ENCODE measurements around the gene ITGA11.

ITGA11 gene

DNA sequence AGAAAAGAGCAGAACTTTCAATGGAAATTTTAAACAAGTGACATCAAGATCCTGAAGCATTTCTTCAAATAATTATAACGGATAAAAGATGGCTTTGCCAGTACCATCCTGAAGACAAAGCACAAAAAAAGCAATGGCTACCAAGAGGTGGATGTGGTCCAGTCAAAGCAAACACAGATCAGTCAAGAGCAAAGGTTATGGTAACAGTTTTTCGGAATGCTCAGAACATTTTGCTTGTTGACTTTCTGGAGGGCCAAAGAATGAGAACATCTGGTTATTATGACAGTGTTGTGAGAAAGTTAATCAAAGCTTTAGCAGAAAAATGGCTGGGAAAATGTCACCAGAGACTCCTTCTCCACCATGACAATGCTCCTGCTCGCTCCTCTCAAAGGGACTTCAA, 122.9 kb downstream of the ITGA11 start:
- Mint-ChIP-seq H3K36me3 (ENCODE audit: low read depth) (no peaks in the 10 kb centered on the region), H3K27ac (no peak overlapping the region), H3K4me3 (no peak overlapping the region), H3K27me3 (ENCODE audit: low read depth) (peaks cover 5% of the 10 kb centered on the region), H3K9me3 (no peaks in the 10 kb centered on the region), H3K4me1 (ENCODE audit: low read depth) (peaks cover 10% of the 10 kb centered on the region)

- Mint-ChIP-seq H3K27ac (no peak overlapping the region), H3K9me3 (no peaks in the 10 kb centered on the region), H3K27me3 (ENCODE audit: low read depth) (peaks cover 5% of the 10 kb centered on the region), H3K36me3 (ENCODE audit: low read depth) (no peaks in the 10 kb centered on the region), H3K4me1 (ENCODE audit: low read depth) (peaks cover 10% of the 10 kb centered on the region), H3K4me3 (no peak overlapping the region)
Measured at GRCh38 chr15:68307131-68307928, 124.6 kb downstream of the ITGA11 start.

DNA sequence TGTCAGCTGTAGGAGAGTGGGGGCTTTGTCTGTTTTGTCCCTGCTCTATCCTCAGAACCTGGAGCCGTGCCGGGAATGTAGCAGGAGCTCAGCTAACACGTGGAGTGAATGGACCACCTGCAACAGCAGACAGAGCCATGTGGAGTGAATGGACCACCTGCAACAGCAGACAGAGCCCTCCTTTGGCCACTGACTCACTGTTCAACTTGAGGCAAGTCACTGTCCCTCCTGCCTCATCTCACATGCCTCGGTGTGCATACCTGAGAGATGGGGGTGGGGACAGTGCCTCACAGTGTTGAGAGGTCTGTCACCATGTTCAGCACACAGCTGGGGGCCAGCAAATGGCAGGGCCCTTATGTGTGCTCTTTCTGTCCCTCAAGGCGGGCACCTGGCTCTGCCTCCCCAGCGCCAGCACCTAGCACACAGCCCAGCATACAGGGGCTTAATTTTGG, 126.5 kb downstream of the ITGA11 start:
- Mint-ChIP-seq H3K9me3 (no peaks in the 10 kb centered on the region), H3K27me3 (ENCODE audit: low read depth) (peaks cover 5% of the 10 kb centered on the region), H3K27ac (no peak overlapping the region), H3K4me3 (no peak overlapping the region), H3K36me3 (ENCODE audit: low read depth) (no peaks in the 10 kb centered on the region), H3K4me1 (ENCODE audit: low read depth) (peaks cover 14% of the 10 kb centered on the region)

- no peaks in the 10 kb centered on the region for H3K9me3 Mint-ChIP-seq
- peaks cover 5% of the 10 kb centered on the region for H3K27me3 Mint-ChIP-seq (ENCODE audit: low read depth)
- H3K27ac Mint-ChIP-seq, result no peak overlapping the region
- no peak overlapping the region for H3K4me3 Mint-ChIP-seq
- H3K36me3 Mint-ChIP-seq (ENCODE audit: low read depth), result no peaks in the 10 kb centered on the region
- peaks cover 14% of the 10 kb centered on the region for H3K4me1 Mint-ChIP-seq (ENCODE audit: low read depth)
Measured at GRCh38 chr15:68304589-68305337, 127.2 kb downstream of the ITGA11 start.

DNA sequence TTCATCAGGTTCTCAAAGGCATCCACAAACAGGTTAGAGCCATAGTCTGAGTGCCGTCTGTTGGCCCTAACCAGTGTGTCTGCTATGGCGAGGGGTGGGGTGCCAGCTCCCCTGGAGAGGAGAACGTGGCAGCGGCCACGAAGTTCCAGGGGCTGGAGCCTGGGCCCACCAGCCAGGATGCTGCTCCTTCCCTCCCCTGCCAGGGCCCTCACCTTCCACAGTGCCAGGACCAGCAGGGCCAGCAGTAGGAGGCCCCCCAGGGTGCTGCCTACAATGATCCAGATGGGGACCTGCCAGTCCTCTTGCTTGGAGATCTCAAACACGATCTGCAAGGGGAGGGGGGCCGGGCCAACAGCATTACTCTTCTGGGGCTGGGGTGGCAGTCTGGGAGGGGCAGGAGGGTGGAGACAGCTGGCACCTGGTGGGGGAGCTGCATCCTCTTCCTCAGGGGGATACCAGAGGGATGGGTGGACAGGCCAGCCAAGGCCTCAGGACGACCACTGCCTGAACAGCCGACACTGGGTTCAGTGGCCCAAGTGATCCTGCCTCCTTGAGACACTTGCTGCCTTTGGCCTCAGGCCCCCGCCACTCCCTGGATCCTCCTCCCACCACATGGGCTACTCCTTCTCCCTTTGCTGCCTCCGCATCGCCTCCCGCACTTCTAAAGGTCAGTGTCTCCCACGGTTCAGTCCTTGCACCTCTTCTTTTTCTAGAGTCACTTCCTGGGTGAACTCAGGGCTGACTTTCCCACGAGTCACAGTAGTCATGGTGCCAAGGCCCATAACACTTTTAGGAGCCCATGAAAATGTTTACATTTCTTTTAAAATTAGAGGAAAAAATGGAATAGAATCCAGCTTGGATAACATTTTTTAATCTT, 128.2 kb downstream of the ITGA11 start:
- peaks cover 5% of the 10 kb centered on the region for H3K27me3 Mint-ChIP-seq (ENCODE audit: low read depth)
- H3K36me3 Mint-ChIP-seq (ENCODE audit: low read depth), result no peaks in the 10 kb centered on the region
- no peak overlapping the region for H3K4me3 Mint-ChIP-seq
- H3K9me3 Mint-ChIP-seq, result no peaks in the 10 kb centered on the region
- H3K4me1 Mint-ChIP-seq (ENCODE audit: low read depth), result peaks cover 20% of the 10 kb centered on the region
- H3K27ac Mint-ChIP-seq, result no peak overlapping the region

- no peaks in the 10 kb centered on the region for H3K9me3 Mint-ChIP-seq
- H3K27ac Mint-ChIP-seq, result no peak overlapping the region
- no peak overlapping the region for H3K4me3 Mint-ChIP-seq
- H3K27me3 Mint-ChIP-seq (ENCODE audit: low read depth), result peaks cover 3% of the 10 kb centered on the region
- peaks cover 23% of the 10 kb centered on the region for H3K4me1 Mint-ChIP-seq (ENCODE audit: low read depth)
- H3K36me3 Mint-ChIP-seq (ENCODE audit: low read depth), result no peaks in the 10 kb centered on the region
Measured at GRCh38 chr15:68303134-68303533, 128.8 kb downstream of the ITGA11 start.

- H3K27me3 Mint-ChIP-seq (ENCODE audit: low read depth), result no peaks in the 10 kb centered on the region
- no peak overlapping the region for H3K4me3 Mint-ChIP-seq
- no peaks in the 10 kb centered on the region for H3K9me3 Mint-ChIP-seq
- H3K36me3 Mint-ChIP-seq (ENCODE audit: low read depth), result peaks cover 1% of the 10 kb centered on the region
- peaks cover 25% of the 10 kb centered on the region for H3K4me1 Mint-ChIP-seq (ENCODE audit: low read depth)
- no peak overlapping the region for H3K27ac Mint-ChIP-seq
Measured at GRCh38 chr15:68302729-68303128, 129.2 kb downstream of the ITGA11 start.

DNA sequence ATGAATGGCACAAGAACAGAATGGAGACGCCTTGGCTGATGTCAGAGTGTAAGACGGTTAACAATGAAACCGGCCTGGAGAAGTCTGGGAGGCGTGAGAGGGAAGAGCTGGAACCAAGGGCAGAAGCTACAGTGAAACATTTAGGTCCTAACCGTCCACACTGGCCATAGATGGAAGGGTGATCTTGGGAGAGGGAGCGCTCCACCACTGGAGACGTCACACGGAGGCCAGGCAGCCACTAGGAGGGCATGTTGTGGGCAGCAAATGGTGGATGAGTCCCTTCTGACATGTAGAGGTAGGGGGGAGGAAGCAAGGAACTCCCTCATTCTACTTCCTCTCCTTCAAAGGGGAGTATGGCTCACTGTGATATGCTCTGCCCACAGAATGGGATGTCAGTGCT, 130.7 kb downstream of the ITGA11 start:
- Mint-ChIP-seq H3K4me1 (ENCODE audit: low read depth) (peaks cover 21% of the 10 kb centered on the region), H3K27ac (no peak overlapping the region), H3K36me3 (ENCODE audit: low read depth) (peaks cover 6% of the 10 kb centered on the region), H3K9me3 (no peaks in the 10 kb centered on the region), H3K27me3 (ENCODE audit: low read depth) (no peaks in the 10 kb centered on the region), H3K4me3 (no peak overlapping the region)

DNA sequence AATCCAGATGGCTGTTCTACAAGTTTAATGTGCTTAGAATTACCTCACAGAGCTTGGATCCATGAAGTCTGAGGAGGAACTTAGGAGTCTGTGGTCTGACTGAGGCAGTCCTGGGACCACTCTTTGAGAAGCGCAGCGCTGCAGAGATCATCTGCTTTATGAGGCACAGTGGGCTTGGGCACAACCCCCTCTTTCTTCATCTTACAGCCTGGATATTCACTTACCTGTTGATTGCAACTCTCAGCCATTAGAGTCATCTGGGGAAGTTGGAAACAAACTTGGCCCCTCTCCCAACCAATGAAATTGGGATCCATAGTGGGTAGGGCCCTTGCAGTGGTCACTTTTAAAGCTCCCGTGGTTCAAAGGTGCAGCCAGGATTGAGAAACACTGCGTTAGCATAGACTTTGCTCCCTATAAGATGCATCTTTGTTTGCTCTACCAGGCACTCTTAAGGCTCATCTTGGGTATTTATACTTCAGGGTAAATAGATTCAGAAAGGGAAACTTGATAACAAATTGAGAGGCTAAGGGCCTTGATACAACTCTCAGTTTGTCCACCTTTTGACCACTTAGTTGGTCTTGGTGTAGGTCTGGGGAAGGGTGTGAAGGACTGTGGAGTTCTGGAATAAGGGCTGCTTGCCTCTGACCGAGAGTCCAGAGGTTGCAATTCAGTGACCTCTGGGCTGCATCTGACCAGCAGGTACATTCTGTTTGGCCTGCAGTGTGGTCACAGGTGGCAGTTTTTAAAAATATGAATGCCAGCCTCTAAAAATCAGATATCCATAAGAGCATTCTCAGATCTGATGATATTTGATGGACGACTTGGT, 131.6 kb downstream of the ITGA11 start:
- peaks cover 18% of the 10 kb centered on the region for H3K4me1 Mint-ChIP-seq (ENCODE audit: low read depth)
- H3K27ac Mint-ChIP-seq, result no peak overlapping the region
- H3K9me3 Mint-ChIP-seq, result no peaks in the 10 kb centered on the region
- no peaks in the 10 kb centered on the region for H3K27me3 Mint-ChIP-seq (ENCODE audit: low read depth)
- peaks cover 8% of the 10 kb centered on the region for H3K36me3 Mint-ChIP-seq (ENCODE audit: low read depth)
- no peak overlapping the region for H3K4me3 Mint-ChIP-seq

- no peaks in the 10 kb centered on the region for H3K27me3 Mint-ChIP-seq (ENCODE audit: low read depth)
- peak overlapping the region; percentile 73 for H3K27ac Mint-ChIP-seq
- H3K36me3 Mint-ChIP-seq (ENCODE audit: low read depth), result peaks cover 8% of the 10 kb centered on the region
- no peaks in the 10 kb centered on the region for H3K9me3 Mint-ChIP-seq
- peaks cover 18% of the 10 kb centered on the region for H3K4me1 Mint-ChIP-seq (ENCODE audit: low read depth)
- H3K4me3 Mint-ChIP-seq, result no peak overlapping the region
Measured at GRCh38 chr15:68299436-68299835, 132.5 kb downstream of the ITGA11 start.

GRCh38 chr15:68298882-68299381, 133.0 kb downstream of the ITGA11 start:
- H3K9me3 Mint-ChIP-seq, result no peaks in the 10 kb centered on the region
- no peaks in the 10 kb centered on the region for H3K27me3 Mint-ChIP-seq (ENCODE audit: low read depth)
- peak overlapping the region; percentile 73 for H3K27ac Mint-ChIP-seq
- peak overlapping the region; percentile 70 for H3K4me3 Mint-ChIP-seq
- peaks cover 16% of the 10 kb centered on the region for H3K4me1 Mint-ChIP-seq (ENCODE audit: low read depth)
- peaks cover 8% of the 10 kb centered on the region for H3K36me3 Mint-ChIP-seq (ENCODE audit: low read depth)

GRCh38 chr15:68298336-68298735, 133.6 kb downstream of the ITGA11 start:
- Mint-ChIP-seq H3K27ac (peak overlapping the region; percentile 73), H3K27me3 (ENCODE audit: low read depth) (no peaks in the 10 kb centered on the region), H3K9me3 (no peaks in the 10 kb centered on the region)

GRCh38 chr15:68295014-68295805, 136.8 kb downstream of the ITGA11 start:
- H3K4me3 Mint-ChIP-seq, result no peak overlapping the region

More at GRCh38 chr15:68298336-68298735, 133.6 kb downstream of the ITGA11 start:
- Mint-ChIP-seq H3K4me1 (ENCODE audit: low read depth) (peaks cover 16% of the 10 kb centered on the region), H3K36me3 (ENCODE audit: low read depth) (peaks cover 11% of the 10 kb centered on the region), H3K4me3 (peak overlapping the region; percentile 70)

More at GRCh38 chr15:68295014-68295805, 136.8 kb downstream of the ITGA11 start:
- Mint-ChIP-seq H3K4me1 (ENCODE audit: low read depth) (peaks cover 18% of the 10 kb centered on the region), H3K36me3 (ENCODE audit: low read depth) (peaks cover 21% of the 10 kb centered on the region), H3K9me3 (no peaks in the 10 kb centered on the region), H3K27me3 (ENCODE audit: low read depth) (no peaks in the 10 kb centered on the region), H3K27ac (no peak overlapping the region)
